Prostate gland (tissue), 2 donors: Measurements from ENCODE around the gene OPHN1. TPM values are rescaled to one million over a fixed set of nuclear protein-coding genes. Genes with fewer than 3 reads are reported as not detected.
"Not testable (repeated sequence)": the region's sequence is repeated elsewhere in the genome, so short reads cannot be mapped to it uniquely, and the experiment has no call there.

Experiments used
- DNase-seq: peaks from one replicate; pipeline ENCODE4 v3.0.0-alpha.2; 2019; ENCODE audit warnings: low spot score
- H3K27ac ChIP-seq, 2 donors: fragments of 200-600 bp; sonication (generic); 2 replicates each; pipeline ENCODE4 v1.5.1; 2017 to 2019
- H3K27me3 ChIP-seq: fragments of 200-600 bp; sonication (generic); replicated peaks from 2 replicates; pipeline ENCODE4 v1.5.1; 2019; ENCODE audit not compliant: insufficient read depth
- H3K36me3 ChIP-seq, 2 donors: fragments of 200-600 bp; sonication (generic); 1 replicate in 1 of 2; 2 replicates in 1 of 2; pipeline versions ENCODE4 v1.5.1 to v1.8.1; 2017 to 2019
- H3K4me1 ChIP-seq: fragments of 200-600 bp; sonication (generic); replicated peaks from 2 replicates; pipeline ENCODE4 v1.5.1; 2019
- H3K4me3 ChIP-seq, 2 donors: fragments of 200-600 bp; sonication (generic); 2 replicates each; pipeline ENCODE4 v1.5.1; 2017 to 2019
- H3K9me3 ChIP-seq: fragments of 200-600 bp; sonication (generic); 2 replicates; pipeline ENCODE4 v1.5.1; 2017
- POLR2A ChIP-seq: fragments of 450-650 bp; IDR thresholded peaks from one replicate; pipeline ENCODE4 v1.6.1; 2016; ENCODE audit warnings: antibody characterized with exemption, mild to moderate bottlenecking
- POLR2AphosphoS5 ChIP-seq: sonication (generic); formaldehyde crosslinking; IDR thresholded peaks from one replicate; pipeline ENCODE4 v1.6.1; 2017; ENCODE audit warnings: antibody characterized with exemption
- WGBS: methylation state at CpG from one replicate; pipeline ENCODE4 v1.1.5; 2018; 5-methylcytosine and 5-hydroxymethylcytosine counted together
- intact Hi-C: fragments of 100-400 bp; cut with DNase I; formaldehyde crosslinking; loops from one replicate; pipeline ENCODE4 v1.14.2; 2022
- total RNA-seq, 2 donors: library from RNA; depleted of rRNA; stranded (reverse); fragments of >200 nt; gene quantifications; one replicate each; pipeline ENCODE4 v1.1.0, GENCODE V29; 2016
- TF ChIP-seq, protein P1 (sequence below), 4 experiments: fragments of 200-600 bp in 2 of 4; fragments of 450-650 bp in 2 of 4; sonication (generic) in 2 of 4; IDR thresholded peaks; 1 replicate in 3 of 4; 2 replicates in 1 of 4; pipeline ENCODE4 v1.5.1; 2016 to 2019; ENCODE audit warnings: antibody characterized with exemption in 4 of 4, mild to moderate bottlenecking in 2 of 4, moderate library complexity in 2 of 4

Gene OPHN1
- total RNA-seq, 2 donors from 2014 or later = 18.7 to 26.2 TPM

DNA sequence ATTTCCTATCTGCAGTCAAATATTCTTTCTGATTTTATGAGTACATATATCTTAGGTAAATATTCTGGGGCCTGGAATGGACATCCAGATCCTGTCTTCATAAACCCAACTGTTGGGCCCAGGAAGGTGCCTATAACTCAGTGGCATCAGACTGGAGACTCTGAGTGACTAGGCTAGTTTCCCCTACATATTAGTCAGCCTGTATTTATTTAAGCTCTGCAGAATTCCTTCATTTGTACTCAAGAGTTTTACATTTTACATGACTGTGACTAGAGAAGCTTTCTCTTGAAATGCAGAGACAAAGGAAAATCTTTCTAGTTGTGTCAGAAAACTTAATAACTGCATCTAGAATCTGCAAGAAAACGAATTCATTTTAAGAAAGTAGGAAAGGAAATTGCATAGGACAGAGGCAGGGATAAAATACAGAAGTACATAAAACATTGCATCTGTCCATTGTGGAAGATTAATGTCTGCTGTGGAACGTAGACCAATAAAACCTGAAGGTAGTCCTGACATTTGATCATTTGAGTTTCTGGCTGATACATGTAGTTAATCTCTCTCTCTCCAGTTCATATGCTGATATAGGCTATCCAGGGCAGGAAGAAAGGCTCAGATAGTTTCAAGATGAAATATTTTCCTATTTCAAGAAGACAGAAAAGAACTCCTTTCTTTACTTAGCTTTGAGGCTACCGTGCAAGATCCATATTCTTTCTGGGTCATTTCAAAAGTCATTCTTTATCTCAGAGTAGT, 78.2 kb downstream of the OPHN1 start:
- intact Hi-C loops = no loop called here
- H3K4me1 ChIP-seq = no peaks in the 10 kb centered on the region
- 9% methylated on average over 3 of the region's 3 CpGs for WGBS
- DNase-seq = no peak
- H3K9me3 ChIP-seq = no peaks in the 10 kb centered on the region
- no peak for TF ChIP-seq POLR2AphosphoS5
- no peak for TF ChIP-seq POLR2A
- TF ChIP-seq, protein P1, sequence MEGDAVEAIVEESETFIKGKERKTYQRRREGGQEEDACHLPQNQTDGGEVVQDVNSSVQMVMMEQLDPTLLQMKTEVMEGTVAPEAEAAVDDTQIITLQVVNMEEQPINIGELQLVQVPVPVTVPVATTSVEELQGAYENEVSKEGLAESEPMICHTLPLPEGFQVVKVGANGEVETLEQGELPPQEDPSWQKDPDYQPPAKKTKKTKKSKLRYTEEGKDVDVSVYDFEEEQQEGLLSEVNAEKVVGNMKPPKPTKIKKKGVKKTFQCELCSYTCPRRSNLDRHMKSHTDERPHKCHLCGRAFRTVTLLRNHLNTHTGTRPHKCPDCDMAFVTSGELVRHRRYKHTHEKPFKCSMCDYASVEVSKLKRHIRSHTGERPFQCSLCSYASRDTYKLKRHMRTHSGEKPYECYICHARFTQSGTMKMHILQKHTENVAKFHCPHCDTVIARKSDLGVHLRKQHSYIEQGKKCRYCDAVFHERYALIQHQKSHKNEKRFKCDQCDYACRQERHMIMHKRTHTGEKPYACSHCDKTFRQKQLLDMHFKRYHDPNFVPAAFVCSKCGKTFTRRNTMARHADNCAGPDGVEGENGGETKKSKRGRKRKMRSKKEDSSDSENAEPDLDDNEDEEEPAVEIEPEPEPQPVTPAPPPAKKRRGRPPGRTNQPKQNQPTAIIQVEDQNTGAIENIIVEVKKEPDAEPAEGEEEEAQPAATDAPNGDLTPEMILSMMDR (IDR thresholded peaks at IDR 0.05) = no peak
- no peak overlapping the region for H3K4me3 ChIP-seq
- no peak overlapping the region for H3K27ac ChIP-seq
- no peaks in the 10 kb centered on the region for H3K27me3 ChIP-seq
- no peaks in the 10 kb centered on the region for H3K36me3 ChIP-seq

DNA sequence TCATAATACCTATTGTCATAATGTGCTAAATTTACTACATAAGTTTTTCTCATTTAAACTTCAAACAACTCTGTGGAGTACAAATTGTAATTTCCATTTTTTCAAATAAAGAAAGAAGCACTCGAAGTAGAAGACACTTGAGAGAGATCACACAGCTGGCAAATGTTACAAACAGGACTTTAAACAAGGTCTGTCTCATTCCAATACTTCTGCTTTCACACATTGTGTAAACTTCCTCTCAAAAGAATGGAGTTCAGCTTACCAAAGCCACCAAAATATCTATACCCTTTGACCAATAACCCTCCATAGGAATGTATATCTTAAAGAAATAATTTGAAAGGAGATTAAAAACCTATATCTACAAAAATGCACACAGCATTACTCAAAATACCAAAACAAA, 88.3 kb downstream of the OPHN1 start:
- H3K36me3 ChIP-seq = no peaks in the 10 kb centered on the region
- DNase-seq = no peak
- no peaks in the 10 kb centered on the region for H3K9me3 ChIP-seq
- 16% methylated on average over 1 of the region's 1 CpG for WGBS
- H3K4me1 ChIP-seq = no peaks in the 10 kb centered on the region
- TF ChIP-seq POLR2AphosphoS5 (no peak), POLR2A (no peak)
- TF ChIP-seq, protein P1 (IDR thresholded peaks at IDR 0.05) = no peak
- H3K4me3 ChIP-seq = no peak overlapping the region
- intact Hi-C loops = no loop called here
- no peak overlapping the region for H3K27ac ChIP-seq
- no peaks in the 10 kb centered on the region for H3K27me3 ChIP-seq

DNA sequence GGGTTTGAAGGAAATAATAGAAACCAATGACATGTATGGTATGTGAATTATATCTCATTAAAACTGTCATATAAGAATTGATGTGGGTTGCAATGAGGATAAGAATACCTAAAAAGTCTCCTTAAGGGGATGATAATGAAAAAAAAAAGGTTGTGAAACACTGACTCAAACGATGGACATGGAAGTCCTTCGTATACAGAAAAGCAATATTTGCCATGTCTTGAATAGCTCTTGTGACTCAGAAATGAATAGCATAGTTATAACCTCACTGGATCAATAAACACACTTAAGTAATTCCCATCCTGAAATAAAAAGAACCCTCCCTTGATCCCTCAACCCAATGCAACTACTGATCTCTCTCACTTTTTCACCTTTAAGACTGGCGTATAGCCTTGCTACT, 89.7 kb downstream of the OPHN1 start:
- Histone ChIP-seq H3K27ac (no peak overlapping the region), H3K27me3 (no peaks in the 10 kb centered on the region), H3K4me1 (no peaks in the 10 kb centered on the region), H3K9me3 (no peaks in the 10 kb centered on the region), H3K4me3 (no peak overlapping the region), H3K36me3 (no peaks in the 10 kb centered on the region)
- DNase-seq = no peak
- no peak for TF ChIP-seq POLR2A
- TF ChIP-seq POLR2AphosphoS5 = no peak
- TF ChIP-seq, protein P1 (IDR thresholded peaks at IDR 0.05) = no peak
- WGBS = 89% methylated on average over 3 of the region's 3 CpGs
- intact Hi-C loops = no loop called here

DNA sequence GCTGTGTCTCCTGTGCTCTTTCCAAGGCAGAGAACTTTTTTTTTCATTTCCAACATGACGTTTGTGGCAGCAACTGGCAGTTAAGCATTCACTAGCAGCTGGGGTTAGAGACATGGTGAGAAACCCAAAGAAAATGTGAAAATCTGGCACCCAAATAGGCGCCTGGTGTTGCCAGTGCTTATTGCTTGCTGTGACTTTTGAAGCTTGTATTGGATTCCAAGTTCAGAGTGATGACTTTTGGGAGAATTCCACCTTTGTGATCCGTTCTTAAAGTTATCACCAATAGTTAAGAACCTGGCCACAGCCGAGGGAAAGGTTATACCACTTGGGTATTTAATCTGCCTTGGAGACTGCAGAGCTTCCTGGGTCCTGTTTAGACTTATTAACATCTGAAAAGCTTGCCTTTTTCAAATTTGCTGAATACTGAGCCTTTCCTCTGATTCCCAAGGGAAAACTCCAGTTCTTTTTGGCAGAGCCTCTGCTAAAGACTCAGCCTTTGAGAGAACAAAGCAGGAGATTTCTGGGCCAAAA, 101.0 kb downstream of the OPHN1 start:
- H3K27me3 ChIP-seq = no peaks in the 10 kb centered on the region
- WGBS = 21% methylated on average over 4 of the region's 4 CpGs
- no peak overlapping the region for H3K4me3 ChIP-seq
- TF ChIP-seq, protein P1 (IDR thresholded peaks at IDR 0.05) = no peak
- TF ChIP-seq POLR2A (no peak), POLR2AphosphoS5 (no peak)
- peak overlapping the region in 1 of 2 donors; percentile 22 for H3K27ac ChIP-seq
- no peaks in the 10 kb centered on the region for H3K4me1 ChIP-seq
- H3K9me3 ChIP-seq = no peaks in the 10 kb centered on the region
- intact Hi-C loops = no loop called here
- DNase-seq = no peak
- H3K36me3 ChIP-seq = no peaks in the 10 kb centered on the region

DNA sequence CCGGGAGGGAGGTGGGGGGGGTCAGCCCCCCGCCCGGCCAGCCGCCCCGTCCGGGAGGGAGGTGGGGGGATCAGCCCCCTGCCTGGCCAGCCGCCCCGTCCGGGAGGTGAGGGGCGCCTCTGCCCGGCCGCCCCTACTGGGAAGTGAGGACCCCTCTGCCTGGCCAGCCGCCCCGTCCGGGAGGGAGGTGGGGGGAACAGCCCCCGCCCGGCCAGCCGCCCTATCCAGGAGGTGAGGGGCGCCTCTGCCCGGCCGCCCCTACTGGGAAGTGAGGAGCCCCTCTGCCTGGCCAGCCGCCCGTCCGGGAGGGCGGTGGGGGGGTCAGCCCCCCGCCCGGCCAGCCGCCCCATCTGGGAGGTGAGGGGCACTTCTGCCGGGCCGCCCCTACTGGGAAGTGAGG, 106.5 kb downstream of the OPHN1 start:
- H3K36me3 ChIP-seq, intact Hi-C loops, H3K27me3 ChIP-seq, H3K4me3 ChIP-seq, H3K27ac ChIP-seq, DNase-seq, H3K9me3 ChIP-seq, H3K4me1 ChIP-seq: not testable (repeated sequence)
- WGBS = no CpG with 5 or more reads among the region's 30 CpGs
